ENCODE results near the gene KCNMA1.
"Not testable (repeated sequence)": the region's sequence is repeated elsewhere in the genome, so short reads cannot be mapped to it uniquely, and the experiment has no call there.

The KCNMA1 gene

GRCh38 chr10:77357185-77357584 is 280.4 kb downstream of the KCNMA1 start:
- peak; percentile 23 for DNase-seq

- peak; percentile 9 for DNase-seq
These were observed 281.8 kb downstream of the KCNMA1 start for GRCh38 chr10:77355844-77356243.

GRCh38 chr10:77351386-77351785 is 286.2 kb downstream of the KCNMA1 start:
- no peak for DNase-seq

GRCh38 chr10:77350711-77351119 is 286.9 kb downstream of the KCNMA1 start:
- DNase-seq: peak; percentile 91

GRCh38 chr10:77350134-77350533 is 287.5 kb downstream of the KCNMA1 start:
- DNase-seq: peak; percentile 43

GRCh38 chr10:77349226-77349625 is 288.4 kb downstream of the KCNMA1 start:
- no peak for DNase-seq

- no peak for DNase-seq
These were observed 288.9 kb downstream of the KCNMA1 start for GRCh38 chr10:77348751-77349150.

GRCh38 chr10:77348082-77348481 is 289.5 kb downstream of the KCNMA1 start:
- DNase-seq: no peak

- no peak for DNase-seq
These were observed 290.6 kb downstream of the KCNMA1 start for GRCh38 chr10:77347052-77347451.

- no peak for DNase-seq
These were observed 296.6 kb downstream of the KCNMA1 start for GRCh38 chr10:77341055-77341454.

GRCh38 chr10:77339872-77340271 is 297.7 kb downstream of the KCNMA1 start:
- not testable (repeated sequence) for DNase-seq

GRCh38 chr10:77339166-77339565 is 298.4 kb downstream of the KCNMA1 start:
- no peak for DNase-seq

GRCh38 chr10:77338143-77338542 is 299.5 kb downstream of the KCNMA1 start:
- DNase-seq: no peak

GRCh38 chr10:77334501-77334900 is 303.1 kb downstream of the KCNMA1 start:
- no peak for DNase-seq

- DNase-seq: no peak
These were observed 303.8 kb downstream of the KCNMA1 start for GRCh38 chr10:77333610-77334340.

GRCh38 chr10:77332256-77332655 is 305.4 kb downstream of the KCNMA1 start:
- DNase-seq: no peak

- no peak for DNase-seq
These were observed 309.3 kb downstream of the KCNMA1 start for GRCh38 chr10:77328272-77328816.

- DNase-seq: no peak
These were observed 312.4 kb downstream of the KCNMA1 start for GRCh38 chr10:77325233-77325537.

- DNase-seq: no peak
These were observed 315.8 kb downstream of the KCNMA1 start for GRCh38 chr10:77321838-77322237.

- DNase-seq: no peak
These were observed 316.6 kb downstream of the KCNMA1 start for GRCh38 chr10:77320971-77321471.

GRCh38 chr10:77319557-77319956 is 318.1 kb downstream of the KCNMA1 start:
- no peak for DNase-seq

GRCh38 chr10:77318739-77319138 is 318.9 kb downstream of the KCNMA1 start:
- no peak for DNase-seq

- no peak for DNase-seq
These were observed 320.4 kb downstream of the KCNMA1 start for GRCh38 chr10:77317221-77317620.

GRCh38 chr10:77315496-77316129 is 322.0 kb downstream of the KCNMA1 start:
- DNase-seq: no peak

All from inflammatory macrophage treated with lipopolysaccharide for 4 hours (primary cell).